ENCODE results near the gene BCAR3.
"Not testable (repeated sequence)": the region's sequence is repeated elsewhere in the genome, so short reads cannot be mapped to it uniquely, and the experiment has no call there.

BCAR3 gene

GRCh38 chr1:93575621-93576284, 105.9 kb downstream of the BCAR3 start:
- no peak for DNase-seq (ENCODE audit: low read depth)

- no peak for DNase-seq (ENCODE audit: low read depth)
Observed at GRCh38 chr1:93574991-93575390, 106.6 kb downstream of the BCAR3 start.

- no peak for DNase-seq (ENCODE audit: low read depth)
Observed at GRCh38 chr1:93574511-93574910, 107.1 kb downstream of the BCAR3 start.

GRCh38 chr1:93573940-93574469, 107.6 kb downstream of the BCAR3 start:
- no peak for DNase-seq (ENCODE audit: low read depth)

DNA sequence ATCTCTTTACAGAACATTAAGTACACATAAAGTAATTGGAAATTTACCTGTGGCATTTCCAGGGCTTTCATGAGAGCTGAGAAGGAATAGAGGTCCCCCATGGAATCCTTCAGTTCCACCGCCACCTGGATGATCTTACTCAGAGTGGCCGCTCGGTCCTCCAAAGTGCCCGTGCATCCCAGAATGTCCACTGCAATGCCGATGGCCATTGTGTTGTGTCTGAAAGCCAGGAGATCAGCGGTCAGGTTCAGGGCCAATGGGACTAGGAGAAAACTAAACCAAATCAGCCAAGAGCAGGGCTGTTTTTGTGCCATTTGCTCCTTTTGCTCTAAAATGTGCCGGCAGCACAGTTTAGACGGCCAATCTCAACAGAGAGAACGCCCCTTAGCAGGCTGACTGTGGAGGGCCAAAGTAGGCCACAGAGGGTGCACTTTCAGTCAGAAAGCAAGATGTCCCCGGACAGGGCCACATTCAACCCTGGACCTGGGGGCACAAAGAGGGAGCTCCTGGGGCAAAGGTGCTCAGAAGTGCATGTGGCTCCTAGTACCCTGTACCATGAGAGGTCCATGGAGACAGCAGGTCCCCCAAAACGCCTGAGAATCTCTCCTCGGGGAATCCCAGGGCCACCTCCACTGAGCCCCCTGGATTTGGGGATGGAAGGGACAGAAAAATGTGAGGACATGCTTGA, 109.9 kb downstream of the BCAR3 start:
- DNase-seq (ENCODE audit: low read depth), result no peak

DNA sequence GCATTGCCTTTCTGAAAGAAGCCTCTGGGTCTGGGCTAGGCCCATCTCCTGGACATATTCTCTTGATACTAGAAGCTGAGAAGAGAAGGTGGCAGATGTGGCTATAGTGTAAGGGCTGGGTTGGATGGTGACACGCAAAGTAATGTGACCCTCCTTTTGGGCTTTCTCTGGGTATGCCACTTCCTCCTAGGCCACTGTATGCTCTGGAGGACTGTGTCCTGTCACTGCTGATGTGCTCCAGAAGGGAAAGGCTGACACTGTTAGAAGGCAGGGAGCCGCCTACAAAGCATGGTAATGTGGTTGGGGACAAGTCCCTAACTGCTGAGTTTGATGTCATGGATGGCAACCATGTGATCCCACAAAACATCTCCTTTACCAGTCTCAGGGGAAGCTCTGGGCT, 112.1 kb downstream of the BCAR3 start:
- no peak for DNase-seq (ENCODE audit: low read depth)

GRCh38 chr1:93567255-93567918, 114.2 kb downstream of the BCAR3 start:
- DNase-seq (ENCODE audit: low read depth), result no peak

DNA sequence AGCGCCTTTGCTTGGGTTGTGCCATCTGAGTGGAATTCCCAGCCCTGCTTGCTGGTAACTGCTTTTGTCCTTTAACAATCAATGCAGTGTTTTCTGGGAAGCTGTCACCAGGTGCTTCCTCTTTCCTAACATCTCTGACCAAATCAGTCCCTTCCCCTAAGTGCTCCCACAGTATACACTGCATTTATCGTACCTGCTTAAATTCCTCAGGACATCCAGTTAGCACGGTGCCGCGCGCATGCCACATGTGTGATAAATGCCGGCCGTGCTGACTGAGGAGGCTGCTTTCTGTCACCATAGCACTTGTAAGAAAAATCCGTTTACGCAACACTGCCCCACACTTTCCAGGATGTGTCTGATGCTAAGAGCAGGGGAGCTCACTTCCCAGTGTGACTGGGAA, 115.4 kb downstream of the BCAR3 start:
- DNase-seq (ENCODE audit: low read depth), result no peak

DNA sequence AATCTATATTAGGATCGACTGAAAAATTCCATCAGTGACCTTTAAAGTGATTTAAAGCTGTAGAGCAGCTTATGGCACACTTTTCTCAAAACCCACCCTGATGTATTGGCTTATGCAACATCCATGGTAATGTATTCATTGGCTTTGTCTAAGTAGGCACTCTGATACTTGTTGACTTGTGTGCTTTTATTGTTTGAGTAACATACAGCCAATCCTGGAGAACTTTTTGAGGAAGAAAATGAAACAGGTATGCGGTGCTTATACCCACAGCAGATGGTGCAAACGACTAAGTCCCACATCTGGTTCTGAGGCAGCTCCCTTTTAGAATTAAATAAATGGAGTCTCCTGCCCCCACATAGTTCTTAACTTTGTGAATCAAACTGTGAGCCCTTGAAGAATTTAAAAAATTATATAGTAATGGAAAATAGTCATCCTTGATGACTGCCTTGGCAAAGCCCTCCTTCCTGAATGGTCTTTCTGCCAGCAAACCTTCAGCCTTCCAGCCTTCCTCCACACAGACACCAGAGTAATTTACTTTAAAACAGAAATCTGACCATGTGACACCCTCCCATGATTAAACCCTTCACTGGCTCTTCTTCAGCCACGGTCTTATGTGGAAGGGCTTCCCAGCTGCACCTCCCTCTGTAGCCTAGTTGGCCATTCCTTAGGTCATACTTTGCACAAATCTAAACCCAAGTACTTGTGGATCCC, 116.0 kb downstream of the BCAR3 start:
- no peak for DNase-seq (ENCODE audit: low read depth)

GRCh38 chr1:93559695-93560094, 121.9 kb downstream of the BCAR3 start:
- DNase-seq (ENCODE audit: low read depth), result no peak

DNA sequence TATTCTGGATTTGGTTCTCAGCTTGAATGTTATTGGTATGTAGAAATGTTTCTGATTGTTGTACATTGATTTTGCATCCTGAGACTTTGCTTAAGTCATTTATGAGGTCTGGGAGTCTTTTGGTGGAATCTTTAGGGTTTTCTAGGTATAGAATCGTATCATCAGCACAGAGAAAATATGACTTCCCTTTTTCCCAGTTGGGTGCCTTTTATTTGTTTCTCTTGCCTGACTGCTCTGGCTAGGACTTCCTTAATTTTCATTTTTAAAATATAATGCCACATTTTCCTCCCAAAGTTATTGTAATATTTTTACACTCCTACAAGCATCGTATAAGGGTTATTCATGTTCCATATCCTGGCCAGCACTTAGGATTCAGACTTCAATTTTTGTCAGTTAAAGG, 122.6 kb downstream of the BCAR3 start:
- no peak for DNase-seq (ENCODE audit: low read depth)

DNA sequence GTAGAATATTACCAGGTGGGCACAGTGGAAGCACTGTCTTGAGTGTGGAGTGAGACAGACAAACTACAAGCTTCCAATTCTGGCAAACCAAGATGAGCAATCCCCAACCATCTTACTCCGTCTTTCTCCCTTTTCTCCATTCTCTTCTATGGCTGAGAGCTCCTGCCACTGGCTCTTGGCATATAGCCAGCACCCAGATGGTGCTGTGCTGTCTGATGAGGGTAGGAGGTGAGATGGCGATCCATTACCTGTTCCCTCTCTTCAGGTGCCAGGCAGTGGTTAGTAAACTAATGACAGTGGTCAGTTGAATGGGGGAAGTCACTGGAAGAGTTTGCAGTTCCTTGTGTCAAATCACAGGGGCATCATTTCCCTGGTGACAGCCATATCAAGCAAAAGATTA, 125.3 kb downstream of the BCAR3 start:
- no peak for DNase-seq (ENCODE audit: low read depth)

- DNase-seq (ENCODE audit: low read depth), result no peak
Observed at GRCh38 chr1:93554883-93555872, 126.5 kb downstream of the BCAR3 start.

- not testable (repeated sequence) for DNase-seq (ENCODE audit: low read depth)
Observed at GRCh38 chr1:93553886-93554490, 127.6 kb downstream of the BCAR3 start.

DNA sequence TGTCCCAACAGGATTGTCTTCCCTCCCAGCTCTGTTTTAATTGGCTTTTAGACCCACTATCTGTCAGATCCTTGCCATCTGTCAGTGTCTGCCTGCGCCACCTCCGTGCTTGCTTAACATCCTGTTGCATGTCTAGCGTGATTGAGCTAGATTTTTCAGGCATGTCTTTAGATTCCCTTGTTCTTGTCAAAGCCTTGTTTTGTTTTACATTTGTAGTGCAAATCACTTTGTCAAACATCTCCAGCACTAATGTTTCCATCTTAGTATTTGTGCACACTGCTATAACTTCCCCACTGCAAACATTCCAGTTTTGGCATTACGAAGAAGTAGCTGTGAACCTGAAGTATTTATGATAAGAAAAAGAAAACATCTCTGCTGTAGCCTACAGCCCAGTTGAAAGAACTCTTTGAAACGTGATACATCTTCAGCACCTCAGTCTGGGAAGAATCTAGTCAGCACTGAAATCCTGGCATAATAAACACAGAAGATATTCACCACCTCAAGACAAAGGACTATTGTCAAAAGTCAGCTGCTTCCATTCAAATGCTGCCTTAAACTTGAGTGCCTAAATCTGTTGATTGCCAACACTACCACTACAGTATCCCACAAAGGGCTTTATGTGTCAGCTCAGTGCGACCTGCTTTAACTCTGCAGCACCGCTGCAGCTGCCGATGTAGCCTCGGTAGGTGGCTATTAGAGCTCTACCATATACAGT, 128.7 kb downstream of the BCAR3 start:
- DNase-seq (ENCODE audit: low read depth), result no peak

DNA sequence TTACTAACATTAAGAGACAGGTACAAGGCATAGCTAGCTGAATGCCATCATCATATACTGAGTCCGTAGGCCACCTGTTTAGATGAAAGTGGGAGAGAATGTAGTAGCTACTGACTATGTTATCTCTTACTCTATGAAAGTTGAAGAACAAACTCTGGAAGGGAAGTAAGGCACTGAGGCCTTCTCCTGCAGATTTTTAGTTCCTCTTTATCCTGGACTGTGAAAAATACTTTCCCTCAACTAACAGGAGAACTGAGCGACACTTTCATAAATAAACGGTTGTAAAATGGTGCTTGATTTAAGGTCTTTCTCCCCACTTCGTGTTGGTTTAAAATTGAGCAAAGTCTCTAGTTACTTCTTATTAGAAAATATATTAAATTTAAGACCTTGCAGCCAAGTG, 131.8 kb downstream of the BCAR3 start:
- no peak for DNase-seq (ENCODE audit: low read depth)

DNA sequence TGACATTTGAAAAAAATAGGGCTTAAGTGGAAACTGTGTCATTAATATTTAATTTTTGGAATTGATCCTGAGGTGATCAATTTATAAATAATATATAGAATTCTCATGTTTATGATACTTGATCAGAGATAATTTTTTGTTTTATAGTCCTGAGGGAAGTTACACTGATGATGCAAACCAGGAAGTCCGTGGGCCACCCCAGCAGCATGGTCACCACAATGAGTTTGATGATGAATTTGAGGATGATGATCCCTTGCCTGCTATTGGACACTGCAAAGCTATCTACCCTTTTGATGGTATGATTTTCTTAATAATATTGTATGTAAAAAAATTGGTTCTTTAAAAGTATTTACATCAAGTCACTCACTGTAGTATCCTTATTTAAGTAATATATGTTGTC, 132.5 kb downstream of the BCAR3 start:
- no peak for DNase-seq (ENCODE audit: low read depth)

DNA sequence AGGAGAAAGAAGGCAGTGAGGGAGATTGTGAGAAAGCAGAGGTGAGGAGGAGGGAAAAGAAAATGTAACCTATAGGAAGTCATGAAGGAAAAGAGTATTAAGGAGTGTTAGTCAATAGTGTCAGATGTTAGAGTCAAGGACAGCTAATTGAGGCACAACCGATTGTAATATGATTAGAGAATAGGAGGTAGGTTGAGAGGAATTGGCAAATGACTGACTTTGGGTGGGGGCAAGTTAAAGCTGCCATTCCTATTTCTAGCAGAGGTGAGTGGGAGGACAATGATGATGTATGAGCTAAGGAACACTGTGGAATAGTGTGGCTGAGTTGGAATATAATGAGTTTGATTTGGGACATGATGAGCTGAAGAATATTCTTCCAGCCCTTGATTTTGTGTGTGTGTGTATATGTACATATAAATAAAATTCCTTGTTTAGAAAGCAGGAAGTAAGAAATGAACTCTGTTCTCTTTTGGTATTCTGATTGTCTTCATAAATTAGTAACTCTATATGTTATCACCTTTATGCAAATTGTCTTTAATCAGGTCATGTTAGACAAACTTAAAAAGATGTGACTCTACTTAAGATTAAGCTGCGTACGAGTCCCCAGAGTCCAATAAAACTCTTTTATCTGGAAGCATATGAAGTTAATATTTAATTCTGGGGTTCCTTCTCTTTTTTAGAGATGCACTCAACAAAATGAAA, 135.3 kb downstream of the BCAR3 start:
- no peak for DNase-seq (ENCODE audit: low read depth)

GRCh38 chr1:93542398-93542797, 139.2 kb downstream of the BCAR3 start:
- no peak for DNase-seq (ENCODE audit: low read depth)

GRCh38 chr1:93541045-93541444, 140.6 kb downstream of the BCAR3 start:
- DNase-seq (ENCODE audit: low read depth), result no peak

Measured in stimulated activated CD8-positive, alpha-beta memory T cell treated with anti-CD3 and anti-CD28 coated beads, Interleukin-12 subunit alpha, Interleukin-12 subunit beta, amount 100 ng/mL, for 1 hour (primary cell).